ENCODE data around the gene CKS1B. TPM values are rescaled to one million over a fixed set of nuclear protein-coding genes. Genes with fewer than 3 reads are reported as not detected.

CKS1B gene
- total RNA-seq, 1 donor from 2014 or later: 72.4 TPM

- no peak for DNase-seq (ENCODE audit: low read depth)
- H3K4me3 ChIP-seq (ENCODE audit: low read depth, low read length): no peak overlapping the region
- no peaks in the 10 kb centered on the region for H3K27me3 ChIP-seq (ENCODE audit: control insufficient read depth, insufficient read depth, low read length)
- TF ChIP-seq CTCF (IDR thresholded peaks at IDR 0.05; ENCODE audit: insufficient read depth, low read length, poor library complexity, severe bottlenecking): no peak
- H3K36me3 ChIP-seq (ENCODE audit: control insufficient read depth, insufficient read depth, low read length): peaks cover 7% of the 10 kb centered on the region
Measured at GRCh38 chr1:154966111-154966510, 8.4 kb upstream of the CKS1B start.

GRCh38 chr1:154967331-154967950 lies 7.0 kb upstream of the CKS1B start:
- DNase-seq (ENCODE audit: low read depth): no peak
- no peak overlapping the region for H3K4me3 ChIP-seq (ENCODE audit: low read depth, low read length)
- no peaks in the 10 kb centered on the region for H3K27me3 ChIP-seq (ENCODE audit: control insufficient read depth, insufficient read depth, low read length)
- TF ChIP-seq CTCF (IDR thresholded peaks at IDR 0.05; ENCODE audit: insufficient read depth, low read length, poor library complexity, severe bottlenecking): no peak
- H3K36me3 ChIP-seq (ENCODE audit: control insufficient read depth, insufficient read depth, low read length): peaks cover 7% of the 10 kb centered on the region

- no peak for TF ChIP-seq CTCF (IDR thresholded peaks at IDR 0.05; ENCODE audit: insufficient read depth, low read length, poor library complexity, severe bottlenecking)
- Histone ChIP-seq H3K27me3 (ENCODE audit: control insufficient read depth, insufficient read depth, low read length) (no peaks in the 10 kb centered on the region), H3K4me3 (ENCODE audit: low read depth, low read length) (peak overlapping the region; percentile 50), H3K36me3 (ENCODE audit: control insufficient read depth, insufficient read depth, low read length) (peaks cover 7% of the 10 kb centered on the region)
- DNase-seq (ENCODE audit: low read depth): no peak
Measured at GRCh38 chr1:154968731-154969130, 5.8 kb upstream of the CKS1B start.

- no peak for TF ChIP-seq CTCF (IDR thresholded peaks at IDR 0.05; ENCODE audit: insufficient read depth, low read length, poor library complexity, severe bottlenecking)
- peaks cover 7% of the 10 kb centered on the region for H3K36me3 ChIP-seq (ENCODE audit: control insufficient read depth, insufficient read depth, low read length)
- no peak for DNase-seq (ENCODE audit: low read depth)
Measured at GRCh38 chr1:154969246-154969645, 5.2 kb upstream of the CKS1B start.

GRCh38 chr1:154969860-154970452 lies 4.5 kb upstream of the CKS1B start:
- TF ChIP-seq CTCF (IDR thresholded peaks at IDR 0.05; ENCODE audit: insufficient read depth, low read length, poor library complexity, severe bottlenecking): no peak
- Histone ChIP-seq H3K27me3 (ENCODE audit: control insufficient read depth, insufficient read depth, low read length) (no peaks in the 10 kb centered on the region), H3K4me3 (ENCODE audit: low read depth, low read length) (peak overlapping the region; percentile 50), H3K36me3 (ENCODE audit: control insufficient read depth, insufficient read depth, low read length) (peaks cover 6% of the 10 kb centered on the region)
- no peak for DNase-seq (ENCODE audit: low read depth)

More at GRCh38 chr1:154969246-154969645, 5.2 kb upstream of the CKS1B start:
- Histone ChIP-seq H3K4me3 (ENCODE audit: low read depth, low read length) (peak overlapping the region; percentile 50), H3K27me3 (ENCODE audit: control insufficient read depth, insufficient read depth, low read length) (no peaks in the 10 kb centered on the region)
